Upper lobe of left lung (tissue), 6 donors: ENCODE data around the gene PRR22. TPM values are rescaled to one million over a fixed set of nuclear protein-coding genes. Genes with fewer than 3 reads are reported as not detected.

Source experiments
- ATAC-seq, 2 donors: fragments of 200-7000 bp; cut with Tn5 transposase; one replicate each; pipeline ENCODE4 v1.9.1; 2022; ENCODE audit warnings: mild to moderate bottlenecking in 2 of 2, moderate library complexity in 2 of 2; ENCODE audit not compliant: low FRiP score in 2 of 2
- DNase-seq, 2 donors: peaks; one replicate each; pipeline ENCODE4 v3.0.0-alpha.2; 2019 to 2020
- H3K27ac ChIP-seq, 4 donors: fragments of 200-600 bp; sonication (generic); one replicate each; pipeline ENCODE4 v1.5.1; 2016 to 2019
- H3K27me3 ChIP-seq, 4 donors: fragments of 200-600 bp; sonication (generic); one replicate each; pipeline ENCODE4 v1.5.1; 2017 to 2019
- H3K36me3 ChIP-seq, 4 donors: fragments of 200-600 bp; sonication (generic); one replicate each; pipeline ENCODE4 v1.5.1; 2016 to 2019
- H3K4me1 ChIP-seq, 4 donors: fragments of 200-600 bp; sonication (generic); one replicate each; pipeline ENCODE4 v1.5.1; 2018 to 2019
- H3K4me3 ChIP-seq, 4 donors: fragments of 200-600 bp; sonication (generic); one replicate each; pipeline ENCODE4 v1.5.1; 2017 to 2019; ENCODE audit warnings: mild to moderate bottlenecking in 2 of 4, moderate library complexity in 1 of 4
- H3K9me3 ChIP-seq, 4 donors: fragments of 200-600 bp; sonication (generic); one replicate each; pipeline ENCODE4 v1.5.1; 2018 to 2019
- CTCF ChIP-seq, 6 experiments: fragments of 450-650 bp in 4 of 6; fragments of 200-600 bp in 2 of 6; sonication (generic) in 2 of 6; IDR thresholded peaks; one replicate each; pipeline ENCODE4 v1.5.1; 2016 to 2019; ENCODE audit warnings: antibody characterized with exemption in 6 of 6
- EP300 ChIP-seq, 4 donors: sonication (generic); formaldehyde crosslinking; IDR thresholded peaks; one replicate each; pipeline ENCODE4 v1.5.1; 2017; ENCODE audit warnings: antibody characterized with exemption in 4 of 4, control low read depth in 2 of 4
- POLR2A ChIP-seq, 4 donors: fragments of 450-650 bp; IDR thresholded peaks; one replicate each; pipeline ENCODE4 v1.5.1; 2016 to 2017; ENCODE audit warnings: antibody characterized with exemption in 4 of 4, mild to moderate bottlenecking in 2 of 4
- POLR2AphosphoS5 ChIP-seq, 2 donors: sonication (generic); formaldehyde crosslinking; IDR thresholded peaks; one replicate each; pipeline ENCODE4 v1.5.1; 2017; ENCODE audit warnings: antibody characterized with exemption in 2 of 2
- WGBS, 2 donors: methylation state at CpG; one replicate each; pipeline ENCODE4 v1.1.5; 2017 to 2018; 5-methylcytosine and 5-hydroxymethylcytosine counted together
- total RNA-seq, 6 donors: library from RNA; depleted of rRNA in 4 of 6; stranded (reverse); fragments of >200 nt in 4 of 6; gene quantifications; one replicate each; pipeline versions ENCODE4 v1.1.0 to v1.2.1, GENCODE V29; 2016 to 2021
- donor health status: DM: no; HTN: no; CAD: no; lungs with moderate emphysema.
- donor health status: DM: no; HTN: yes; CAD: no; lungs with severe emphysema.

The PRR22 gene
- total RNA-seq, 6 donors from 2014 or later: 1.8 to 4.4 (median 3.4) TPM

- H3K27me3 ChIP-seq: peaks cover 0 to 29% (median 13%) of the 10 kb centered on the region in 4 donors
- no peaks in the 10 kb centered on the region for H3K36me3 ChIP-seq
- ATAC-seq (no peak), DNase-seq (no peak)
- no peak overlapping the region for H3K27ac ChIP-seq
- peaks cover 17 to 36% (median 19%) of the 10 kb centered on the region in 4 donors for H3K4me1 ChIP-seq
- TF ChIP-seq POLR2AphosphoS5 (IDR thresholded peaks at IDR 0.05) (no peak), EP300 (IDR thresholded peaks at IDR 0.05) (no peak), CTCF (IDR thresholded peaks at IDR 0.05) (no peak), POLR2A (IDR thresholded peaks at IDR 0.05) (no peak)
- H3K9me3 ChIP-seq: no peaks in the 10 kb centered on the region
- 20 to 74% methylated on average over 5 to 26 of the region's 33 CpGs for WGBS, 2 donors
- no peak overlapping the region for H3K4me3 ChIP-seq
These were observed 17.5 kb upstream of the PRR22 start for GRCh38 chr19:5801796-5802619.

GRCh38 chr19:5800361-5801270, 16.1 kb upstream of the PRR22 start:
- Histone ChIP-seq H3K27me3 (peaks cover 0 to 28% (median 12%) of the 10 kb centered on the region in 4 donors), H3K4me1 (peaks cover 16 to 31% (median 18%) of the 10 kb centered on the region in 4 donors), H3K36me3 (no peaks in the 10 kb centered on the region), H3K4me3 (no peak overlapping the region), H3K27ac (no peak overlapping the region), H3K9me3 (no peaks in the 10 kb centered on the region)
- DNase-seq (no peak), ATAC-seq (no peak)
- whole genome bisulfite sequencing, 2 donors: 73 to 77% methylated on average over 7 to 15 of the region's 17 CpGs
- no peak for TF ChIP-seq POLR2A (IDR thresholded peaks at IDR 0.05)
- no peak for TF ChIP-seq POLR2AphosphoS5 (IDR thresholded peaks at IDR 0.05)
- no peak for TF ChIP-seq CTCF (IDR thresholded peaks at IDR 0.05)
- TF ChIP-seq EP300 (IDR thresholded peaks at IDR 0.05): no peak

- 33 to 63% methylated on average over 22 to 37 of the region's 37 CpGs for WGBS, 2 donors
- no peak overlapping the region for H3K27ac ChIP-seq
- no peak for ATAC-seq
- H3K4me3 ChIP-seq: no peak overlapping the region
- no peaks in the 10 kb centered on the region for H3K9me3 ChIP-seq
- DNase-seq: peak in 1 of 2 donors; percentile 76
- peaks cover 11 to 24% (median 15%) of the 10 kb centered on the region in 4 donors for H3K4me1 ChIP-seq
- H3K27me3 ChIP-seq: peaks cover 0 to 19% (median 9%) of the 10 kb centered on the region in 4 donors
- TF ChIP-seq CTCF (IDR thresholded peaks at IDR 0.05): no peak
- TF ChIP-seq POLR2AphosphoS5 (IDR thresholded peaks at IDR 0.05): no peak
- no peak for TF ChIP-seq EP300 (IDR thresholded peaks at IDR 0.05)
- no peak for TF ChIP-seq POLR2A (IDR thresholded peaks at IDR 0.05)
- no peaks in the 10 kb centered on the region for H3K36me3 ChIP-seq
These were observed 15.0 kb upstream of the PRR22 start for GRCh38 chr19:5799247-5800241.

GRCh38 chr19:5798244-5798643, 13.7 kb upstream of the PRR22 start:
- Histone ChIP-seq H3K4me3 (no peak overlapping the region), H3K9me3 (no peaks in the 10 kb centered on the region), H3K4me1 (peaks cover 0 to 11% (median 3%) of the 10 kb centered on the region in 4 donors), H3K27ac (no peak overlapping the region), H3K36me3 (no peaks in the 10 kb centered on the region), H3K27me3 (peaks cover 0 to 12% (median 6%) of the 10 kb centered on the region in 4 donors)
- no peak for DNase-seq
- ATAC-seq: no peak
- 78% methylated on average over 8 of the region's 8 CpGs for WGBS, 2 donors
- TF ChIP-seq POLR2AphosphoS5 (IDR thresholded peaks at IDR 0.05) (no peak), POLR2A (IDR thresholded peaks at IDR 0.05) (no peak), EP300 (IDR thresholded peaks at IDR 0.05) (no peak), CTCF (IDR thresholded peaks at IDR 0.05) (no peak)
